Measurements from ENCODE around the gene FBXO2.
"Not testable (repeated sequence)": the region's sequence is repeated elsewhere in the genome, so short reads cannot be mapped to it uniquely, and the experiment has no call there.

FBXO2 gene

GRCh38 chr1:11652203-11652780 is 1.9 kb downstream of the FBXO2 start:
- no peak for DNase-seq

DNA sequence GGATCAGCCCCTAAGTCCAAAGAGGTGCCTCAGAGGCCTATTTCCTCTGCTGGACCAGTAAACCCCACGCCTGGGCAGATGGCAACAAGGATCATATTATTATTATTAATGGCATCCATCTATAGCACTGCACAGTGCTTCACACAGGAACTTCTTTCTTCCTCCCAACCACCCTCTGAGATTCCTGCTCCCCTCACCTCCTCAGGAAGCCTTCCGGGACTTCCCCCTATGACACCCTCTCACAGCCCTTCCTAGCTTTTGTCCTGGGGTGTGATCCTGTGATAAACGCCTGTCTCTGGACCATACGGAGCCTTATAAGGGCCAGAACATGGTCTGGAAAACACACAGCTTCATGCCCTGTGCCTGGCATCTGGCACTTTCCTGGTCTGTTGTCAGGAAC is 3.2 kb downstream of the FBXO2 start:
- no peak for DNase-seq

GRCh38 chr1:11650331-11650991 is 3.8 kb downstream of the FBXO2 start:
- DNase-seq, result no peak

- DNase-seq, result no peak
Observed at GRCh38 chr1:11649624-11650330, 4.5 kb downstream of the FBXO2 start.

DNA sequence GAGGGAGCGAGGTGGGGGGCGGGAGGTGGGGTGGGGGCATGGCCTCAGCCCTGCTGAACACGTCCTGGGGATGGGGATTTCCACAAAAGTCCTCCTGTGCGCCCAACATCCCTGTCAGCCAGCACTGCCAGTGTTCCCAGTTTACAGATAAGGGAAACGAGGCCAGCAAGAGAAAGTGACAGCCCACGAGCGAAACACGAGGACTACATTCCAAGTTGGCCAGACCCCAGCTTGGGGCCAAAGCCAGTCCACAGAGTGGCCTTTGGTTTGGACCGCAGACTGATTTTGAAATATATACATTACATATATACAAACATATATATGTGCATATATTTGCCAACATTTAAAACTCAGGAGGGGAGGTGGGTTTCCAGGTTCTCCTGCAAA is 5.0 kb downstream of the FBXO2 start:
- DNase-seq, result no peak

GRCh38 chr1:11648732-11649158 is 5.5 kb downstream of the FBXO2 start:
- DNase-seq, result no peak

- DNase-seq, result no peak
Observed at GRCh38 chr1:11648039-11648438, 6.2 kb downstream of the FBXO2 start.

- no peak for DNase-seq
Observed at GRCh38 chr1:11647333-11647732, 6.9 kb downstream of the FBXO2 start.

GRCh38 chr1:11646317-11646716 is 7.9 kb downstream of the FBXO2 start:
- no peak for DNase-seq

GRCh38 chr1:11645670-11646265 is 8.5 kb downstream of the FBXO2 start:
- peak; percentile 67 for DNase-seq

DNA sequence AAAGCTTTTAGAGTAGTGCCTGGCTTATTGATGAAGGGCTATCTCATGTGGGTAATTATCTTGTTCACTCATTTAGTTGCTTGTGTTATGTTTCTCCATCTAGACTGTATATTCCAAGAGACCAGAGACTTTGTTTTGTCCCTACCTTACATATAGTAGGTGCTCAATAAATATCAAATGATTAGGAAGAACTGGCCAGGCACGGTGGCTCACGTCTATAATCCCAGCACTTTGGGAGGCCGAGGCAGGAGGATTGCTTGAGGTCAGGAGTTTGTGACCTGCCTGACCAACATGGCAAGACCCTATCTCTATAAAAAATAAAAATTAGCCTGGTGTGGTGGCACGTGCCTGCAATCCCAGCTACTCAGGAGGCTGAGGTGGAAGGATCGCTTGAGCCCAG is 9.0 kb downstream of the FBXO2 start:
- no peak for DNase-seq

DNA sequence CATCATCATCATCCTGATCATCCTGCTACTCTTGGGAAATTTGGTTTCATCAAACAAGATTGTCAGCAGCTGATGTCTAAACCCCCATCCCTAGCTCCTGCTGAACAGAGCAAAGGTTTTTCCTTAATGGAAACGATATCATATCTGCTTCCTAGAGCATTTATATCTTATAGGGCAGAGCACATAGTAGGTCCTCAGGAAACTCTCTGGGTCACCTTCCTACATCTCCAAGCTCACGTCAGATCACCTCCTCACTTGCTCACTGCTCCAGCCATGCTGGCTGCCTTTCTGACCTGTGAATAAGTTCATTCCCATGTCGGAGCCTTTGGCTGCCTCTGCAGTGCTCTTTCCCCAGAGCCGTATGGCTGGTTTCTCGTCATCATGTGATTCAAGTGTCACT is 10.4 kb downstream of the FBXO2 start:
- DNase-seq, result no peak

DNA sequence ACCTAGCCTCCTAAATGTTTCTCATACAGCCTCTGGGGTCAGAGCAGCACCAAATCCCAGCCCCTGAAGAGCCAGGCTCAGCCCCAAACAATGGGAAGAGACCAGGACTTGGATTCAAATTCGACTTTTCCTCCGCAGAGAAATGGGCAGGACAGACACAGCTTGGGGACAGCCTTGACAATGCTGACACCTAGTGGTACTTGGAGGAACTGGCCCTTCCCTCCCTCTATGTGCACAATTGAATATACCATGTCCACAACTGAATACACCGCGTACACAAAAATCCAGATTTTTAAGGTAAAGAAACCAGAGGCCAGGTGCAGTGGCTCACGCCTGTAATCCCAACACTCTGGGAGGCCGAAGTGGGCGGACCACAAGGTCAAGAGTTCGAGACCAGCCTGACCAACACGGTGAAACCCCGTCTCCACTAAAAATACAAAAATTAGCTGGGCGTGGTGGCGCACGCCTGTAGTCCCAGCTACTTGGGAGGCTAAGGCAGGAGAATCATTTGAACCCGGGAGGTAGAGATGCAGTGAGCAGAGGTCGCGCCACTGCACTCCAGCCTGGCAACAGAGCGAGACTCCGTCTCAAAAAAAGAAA is 11.7 kb downstream of the FBXO2 start:
- not testable (repeated sequence) for DNase-seq

DNA sequence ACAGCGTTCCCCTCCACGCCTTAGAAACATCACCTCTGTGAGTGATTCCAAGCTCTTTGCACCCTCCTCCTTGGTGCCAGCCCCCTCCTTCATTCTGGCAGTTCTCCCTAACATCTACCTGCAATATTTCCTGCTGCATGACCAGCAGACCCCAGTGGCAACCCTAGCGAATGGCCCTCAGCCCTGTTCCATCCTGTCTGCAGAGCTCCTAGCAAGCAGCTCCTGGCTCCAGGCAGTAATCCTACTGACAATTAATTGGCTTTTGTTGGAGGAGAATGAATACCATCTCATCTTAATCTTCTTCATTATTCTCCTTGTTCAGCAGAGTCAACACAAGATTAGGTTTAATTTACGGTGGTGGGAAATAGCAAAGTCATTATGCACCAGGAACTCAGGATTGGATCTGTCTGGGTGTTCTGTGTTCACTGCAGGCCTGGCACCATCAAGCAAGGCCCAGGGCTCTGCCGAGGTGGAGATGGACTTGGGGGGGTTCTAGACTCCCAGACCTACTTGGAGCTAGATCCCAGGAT is 12.4 kb downstream of the FBXO2 start:
- DNase-seq, result no peak

DNA sequence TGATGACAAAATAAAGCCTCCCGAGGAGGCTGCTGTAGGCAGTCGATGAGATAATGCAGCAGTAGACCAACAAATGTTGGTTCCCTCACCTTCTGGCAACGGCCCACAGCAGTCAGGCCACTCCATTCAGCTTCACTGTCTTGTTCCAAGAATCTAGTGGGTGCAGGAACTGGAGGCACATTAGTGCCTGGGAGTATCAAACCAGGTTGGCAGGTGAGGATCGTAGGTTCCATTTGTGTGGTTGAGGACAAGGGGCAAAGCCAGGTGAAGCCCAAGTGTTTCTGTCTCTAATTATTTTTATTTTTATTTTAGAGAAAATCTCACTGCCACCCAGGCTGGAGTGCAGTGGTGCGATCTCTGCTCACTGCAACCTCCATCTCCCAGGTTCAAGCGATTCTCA is 13.3 kb downstream of the FBXO2 start:
- no peak for DNase-seq

- no peak for DNase-seq
Observed at GRCh38 chr1:11640101-11640500, 14.1 kb downstream of the FBXO2 start.

DNA sequence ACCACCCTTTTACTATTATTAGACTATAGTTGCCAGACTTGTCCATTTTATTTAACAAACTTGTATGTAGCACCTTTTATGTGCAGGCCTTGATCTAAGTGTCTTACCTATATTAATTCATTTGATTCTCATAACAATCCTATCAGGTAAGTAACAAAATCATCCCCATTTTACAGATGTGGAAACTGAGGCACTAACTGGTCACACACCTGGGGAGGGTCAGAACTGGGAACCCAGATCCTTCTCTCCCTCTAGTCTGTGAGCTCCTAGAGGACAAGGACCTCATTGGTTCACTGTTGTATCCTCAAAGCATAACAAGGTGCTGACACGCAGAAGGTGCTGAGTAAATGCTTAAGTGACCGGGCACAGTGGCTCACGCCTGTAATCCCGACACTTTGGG is 14.9 kb downstream of the FBXO2 start:
- DNase-seq, result no peak

DNA sequence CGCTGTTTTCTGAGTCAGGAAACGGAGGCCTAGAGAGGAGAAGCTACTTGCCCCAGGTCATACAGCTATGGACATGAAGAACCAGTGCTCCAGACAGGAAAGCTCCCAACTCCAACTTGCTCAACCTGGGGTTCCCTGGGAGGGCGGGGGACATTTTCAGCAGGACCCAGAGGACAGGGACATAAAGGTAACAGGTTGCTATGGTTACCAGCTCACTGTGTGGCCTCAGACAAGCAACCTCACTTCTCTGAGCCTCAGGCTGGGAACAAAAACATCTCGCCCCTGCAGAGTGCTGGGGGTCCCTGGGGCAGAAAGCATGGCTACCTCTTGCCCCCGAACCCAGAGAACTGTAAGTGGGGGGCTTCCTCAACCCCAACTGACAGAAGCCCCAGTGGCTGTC is 16.1 kb downstream of the FBXO2 start:
- DNase-seq, result no peak

DNA sequence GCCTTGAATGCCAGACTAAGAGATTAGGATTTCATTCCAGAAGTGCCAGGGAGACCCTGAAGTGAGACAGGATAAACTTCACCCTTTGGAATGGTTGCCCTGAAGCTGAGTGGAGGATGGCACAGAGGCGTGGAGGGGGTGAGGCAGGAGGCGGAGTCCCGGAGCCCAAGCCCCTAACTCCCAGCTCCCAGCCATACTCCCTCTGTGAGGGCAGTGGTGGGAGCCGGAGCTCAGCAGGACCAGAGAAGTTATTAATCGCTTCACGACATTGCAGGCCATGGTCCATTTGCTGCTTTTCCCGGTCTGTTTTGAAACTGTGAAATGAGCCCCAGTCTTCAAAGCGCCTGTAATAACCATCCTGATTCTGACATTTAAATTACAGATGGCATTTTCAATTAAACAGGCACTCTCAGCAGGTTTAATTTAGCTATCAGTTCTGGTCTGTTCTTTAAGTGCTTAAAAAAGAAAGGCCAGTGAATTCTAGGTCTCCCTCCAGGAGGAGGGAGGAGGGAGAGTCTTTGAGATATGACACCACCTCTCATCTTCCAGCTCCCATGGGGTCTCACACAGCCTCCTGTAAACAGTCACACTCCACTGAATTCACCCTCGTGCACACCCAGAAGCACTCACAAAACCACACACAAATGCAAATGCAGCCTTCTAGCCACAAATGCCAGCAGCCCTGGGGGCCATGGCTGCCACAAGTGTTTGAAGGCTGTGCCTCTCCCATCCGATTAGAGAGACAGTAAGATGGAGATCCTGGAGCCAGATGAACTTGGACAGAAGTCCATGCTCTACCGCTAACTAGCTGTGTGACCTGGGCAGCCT is 19.6 kb downstream of the FBXO2 start:
- no peak for DNase-seq

GRCh38 chr1:11629184-11630016 is 24.8 kb downstream of the FBXO2 start:
- DNase-seq, result no peak

DNA sequence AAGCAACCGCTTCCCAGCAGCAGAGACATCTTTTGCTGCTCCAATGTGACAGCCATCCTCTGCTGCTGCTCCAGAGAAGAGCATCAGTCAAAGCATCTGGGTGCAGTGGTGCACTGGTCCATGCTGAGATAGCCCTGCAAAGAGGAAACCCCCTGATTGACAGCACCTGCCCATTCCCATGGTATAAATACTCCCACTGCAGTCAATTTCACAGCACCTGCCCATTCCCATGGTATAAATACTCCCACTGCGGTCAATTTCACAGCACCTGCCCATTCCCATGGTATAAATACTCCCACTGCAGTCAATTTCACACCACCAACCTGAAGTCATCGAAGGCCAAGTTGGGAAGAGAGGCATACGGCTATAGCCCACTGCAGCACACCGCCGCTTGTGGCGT is 25.5 kb downstream of the FBXO2 start:
- DNase-seq, result no peak
